A549 (cell line): ENCODE measurements around the gene SYPL1.

Source experiments
- CEBPB ChIP-seq, 2 experiments: fragments of >200 bp in 1 of 2; sonication (Bioruptor Twin) in 1 of 2; formaldehyde crosslinking in 1 of 2; IDR thresholded peaks; 2 replicates each; pipeline ENCODE4 v1.6.1; 2012 to 2016
- EP300 ChIP-seq, 2 experiments: fragments of >200 bp; sonication (Bioruptor Twin); formaldehyde crosslinking; IDR thresholded peaks; 2 replicates in 1 of 2; 3 replicates in 1 of 2; pipeline ENCODE4 v1.6.1; 2016 to 2017
- MYC ChIP-seq: IDR thresholded peaks from 2 replicates; pipeline ENCODE4 v1.6.1; 2012; ENCODE audit warnings: mild to moderate bottlenecking, inconsistent platforms, low read length, improper control_type of control experiment, borderline replicate concordance
- POLR2A ChIP-seq: IDR thresholded peaks from 2 replicates; pipeline ENCODE4 v1.6.1; 2012; ENCODE audit warnings: mild to moderate bottlenecking, low read length
- RFX5 ChIP-seq: fragments of 450-650 bp; IDR thresholded peaks from 2 replicates; pipeline ENCODE4 v1.7.1; 2014; ENCODE audit warnings: antibody characterized with exemption, mild to moderate bottlenecking, moderate library complexity
- RNF2 ChIP-seq: fragments of 200-600 bp; sonication (generic); IDR thresholded peaks from 2 replicates; pipeline ENCODE4 v1.6.1; 2016; ENCODE audit warnings: low read depth, mild to moderate bottlenecking, antibody characterized with exemption, moderate library complexity, borderline replicate concordance
- TF ChIP-seq, protein P1 (sequence below): fragments of >200 bp; sonication (Bioruptor Twin); formaldehyde crosslinking; IDR thresholded peaks from 3 replicates; pipeline ENCODE4 v1.5.1; 2016
- TF ChIP-seq, protein P2 (sequence below): IDR thresholded peaks from 2 replicates; pipeline ENCODE4 v1.6.1; 2012; ENCODE audit warnings: low read depth, borderline replicate concordance

DNA sequence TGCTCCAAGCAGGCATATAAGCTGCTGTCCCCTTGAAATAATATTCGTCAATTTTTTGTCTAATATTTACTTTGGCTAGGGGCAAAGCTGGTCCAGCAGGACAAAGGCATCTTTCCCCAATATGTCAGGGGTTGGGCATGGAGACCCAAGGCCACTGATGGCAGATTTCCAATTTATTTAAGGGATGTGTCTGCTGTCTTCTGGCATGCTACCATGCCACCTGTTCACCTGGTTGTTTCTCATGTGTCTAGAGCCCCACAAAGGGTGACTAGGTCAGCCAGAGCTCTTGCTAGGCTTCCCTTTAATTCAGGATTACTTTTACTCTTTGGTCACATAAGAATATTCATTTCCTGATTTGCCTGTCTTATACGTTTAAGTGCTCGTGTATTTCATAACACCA is 22.1 kb upstream of the SYPL1 start:
- no peak for TF ChIP-seq EP300 (IDR thresholded peaks at IDR 0.05)
- TF ChIP-seq POLR2A, result no peak
- TF ChIP-seq RNF2, result no peak
- TF ChIP-seq, protein P1, sequence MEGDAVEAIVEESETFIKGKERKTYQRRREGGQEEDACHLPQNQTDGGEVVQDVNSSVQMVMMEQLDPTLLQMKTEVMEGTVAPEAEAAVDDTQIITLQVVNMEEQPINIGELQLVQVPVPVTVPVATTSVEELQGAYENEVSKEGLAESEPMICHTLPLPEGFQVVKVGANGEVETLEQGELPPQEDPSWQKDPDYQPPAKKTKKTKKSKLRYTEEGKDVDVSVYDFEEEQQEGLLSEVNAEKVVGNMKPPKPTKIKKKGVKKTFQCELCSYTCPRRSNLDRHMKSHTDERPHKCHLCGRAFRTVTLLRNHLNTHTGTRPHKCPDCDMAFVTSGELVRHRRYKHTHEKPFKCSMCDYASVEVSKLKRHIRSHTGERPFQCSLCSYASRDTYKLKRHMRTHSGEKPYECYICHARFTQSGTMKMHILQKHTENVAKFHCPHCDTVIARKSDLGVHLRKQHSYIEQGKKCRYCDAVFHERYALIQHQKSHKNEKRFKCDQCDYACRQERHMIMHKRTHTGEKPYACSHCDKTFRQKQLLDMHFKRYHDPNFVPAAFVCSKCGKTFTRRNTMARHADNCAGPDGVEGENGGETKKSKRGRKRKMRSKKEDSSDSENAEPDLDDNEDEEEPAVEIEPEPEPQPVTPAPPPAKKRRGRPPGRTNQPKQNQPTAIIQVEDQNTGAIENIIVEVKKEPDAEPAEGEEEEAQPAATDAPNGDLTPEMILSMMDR, result no peak
- TF ChIP-seq, protein P2, sequence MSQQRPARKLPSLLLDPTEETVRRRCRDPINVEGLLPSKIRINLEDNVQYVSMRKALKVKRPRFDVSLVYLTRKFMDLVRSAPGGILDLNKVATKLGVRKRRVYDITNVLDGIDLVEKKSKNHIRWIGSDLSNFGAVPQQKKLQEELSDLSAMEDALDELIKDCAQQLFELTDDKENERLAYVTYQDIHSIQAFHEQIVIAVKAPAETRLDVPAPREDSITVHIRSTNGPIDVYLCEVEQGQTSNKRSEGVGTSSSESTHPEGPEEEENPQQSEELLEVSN, result no peak
- TF ChIP-seq MYC, result no peak
- no peak for TF ChIP-seq CEBPB (IDR thresholded peaks at IDR 0.05)
- no peak for TF ChIP-seq RFX5
